WTC11 (cell line): ENCODE measurements around the gene MMS19.

Experiments
- CREM ChIP-seq: sonication (generic); formaldehyde crosslinking; IDR thresholded peaks from 2 replicates; pipeline ENCODE4 v1.8.1; 2022; ENCODE audit warnings: mild to moderate bottlenecking, missing genetic modification reagents, moderate library complexity
- CTCF ChIP-seq: fragments of 200-600 bp; IDR thresholded peaks from 2 replicates; pipeline ENCODE4 v1.8.0; 2022; ENCODE audit warnings: antibody characterized with exemption

GRCh38 chr10:97538411-97538810 is 40.2 kb upstream of the MMS19 start:
- TF ChIP-seq CTCF (no peak), CREM (no peak)
